ENCODE results near the gene OCIAD2. TPM values are rescaled to one million over a fixed set of nuclear protein-coding genes. Genes with fewer than 3 reads are reported as not detected.
"Not testable (repeated sequence)": the region's sequence is repeated elsewhere in the genome, so short reads cannot be mapped to it uniquely, and the experiment has no call there.

The OCIAD2 gene
- total RNA-seq, 1 donor from 2014 or later: 87.3 TPM

DNA sequence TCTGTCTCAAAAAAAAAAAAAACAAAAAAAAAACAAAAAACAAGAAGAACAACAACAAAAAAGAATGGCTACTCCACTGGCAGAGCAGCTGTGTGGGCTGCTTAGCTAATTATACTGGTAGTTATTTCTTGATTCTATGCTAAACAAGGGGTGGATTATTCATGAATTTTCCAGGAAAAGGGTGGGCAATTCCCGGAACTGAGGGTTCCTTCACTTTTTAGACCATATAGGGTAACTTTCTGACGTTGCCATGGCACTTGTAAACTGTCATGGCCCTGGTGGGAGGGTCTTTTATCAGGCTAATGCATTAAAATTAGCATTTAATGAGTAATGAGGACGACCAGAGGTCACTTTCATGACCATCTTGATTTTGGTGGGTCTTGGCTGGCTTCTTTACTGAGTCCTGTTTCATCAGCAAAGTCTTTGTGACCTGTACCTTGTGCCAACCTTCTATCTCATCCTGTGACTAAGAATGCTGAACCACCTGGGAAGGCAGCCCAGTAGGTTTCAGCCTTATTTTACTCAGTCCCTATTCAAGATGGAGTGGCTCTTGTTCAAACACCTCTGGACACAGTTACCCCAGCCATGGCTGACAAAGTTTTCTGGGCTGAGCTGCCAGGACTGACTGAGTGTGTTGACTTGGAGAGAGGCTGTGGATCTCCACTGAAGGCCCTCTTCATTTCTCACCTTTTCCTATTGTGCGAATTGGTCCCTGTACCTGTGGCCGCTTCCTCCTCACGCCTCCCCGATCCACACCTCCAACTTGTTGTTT is 1.3 kb upstream of the OCIAD2 start:
- DNase-seq (ENCODE audit: low read depth in 2 of 2): no peak

- DNase-seq (ENCODE audit: low read depth in 2 of 2): peak in 1 of 2 donors; percentile 58
These were observed 1.1 kb downstream of the OCIAD2 start for GRCh38 chr4:48905363-48906015.

GRCh38 chr4:48904541-48905142 is 1.9 kb downstream of the OCIAD2 start:
- DNase-seq (ENCODE audit: low read depth in 2 of 2): no peak

DNA sequence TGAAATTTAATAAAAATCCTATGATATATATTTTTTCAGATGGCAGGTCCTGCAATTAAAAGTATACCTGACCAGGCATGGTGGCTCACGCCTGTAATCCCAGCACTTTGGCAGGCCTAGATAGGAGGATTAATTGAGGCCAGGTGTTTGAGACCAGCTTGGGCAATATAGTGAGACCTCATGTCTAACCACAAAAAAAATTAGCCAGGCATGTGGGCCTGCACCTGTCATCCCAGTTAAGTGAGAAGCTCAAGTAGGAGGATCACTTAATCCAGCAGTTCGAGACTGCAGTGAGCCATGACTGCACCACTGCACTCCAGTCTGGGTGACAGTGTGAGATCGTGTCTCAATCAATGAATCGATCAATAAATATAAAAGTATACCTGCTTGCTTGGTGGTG is 2.5 kb downstream of the OCIAD2 start:
- DNase-seq (ENCODE audit: low read depth in 2 of 2): no peak

GRCh38 chr4:48902266-48902665 is 4.3 kb downstream of the OCIAD2 start:
- DNase-seq (ENCODE audit: low read depth in 2 of 2): no peak

- DNase-seq (ENCODE audit: low read depth in 2 of 2): no peak
These were observed 5.4 kb downstream of the OCIAD2 start for GRCh38 chr4:48901196-48901595.

- DNase-seq (ENCODE audit: low read depth in 2 of 2): peak in 1 of 2 donors; percentile 55
These were observed 6.6 kb downstream of the OCIAD2 start for GRCh38 chr4:48899950-48900349.

GRCh38 chr4:48899432-48899749 is 7.2 kb downstream of the OCIAD2 start:
- no peak for DNase-seq (ENCODE audit: low read depth in 2 of 2)

DNA sequence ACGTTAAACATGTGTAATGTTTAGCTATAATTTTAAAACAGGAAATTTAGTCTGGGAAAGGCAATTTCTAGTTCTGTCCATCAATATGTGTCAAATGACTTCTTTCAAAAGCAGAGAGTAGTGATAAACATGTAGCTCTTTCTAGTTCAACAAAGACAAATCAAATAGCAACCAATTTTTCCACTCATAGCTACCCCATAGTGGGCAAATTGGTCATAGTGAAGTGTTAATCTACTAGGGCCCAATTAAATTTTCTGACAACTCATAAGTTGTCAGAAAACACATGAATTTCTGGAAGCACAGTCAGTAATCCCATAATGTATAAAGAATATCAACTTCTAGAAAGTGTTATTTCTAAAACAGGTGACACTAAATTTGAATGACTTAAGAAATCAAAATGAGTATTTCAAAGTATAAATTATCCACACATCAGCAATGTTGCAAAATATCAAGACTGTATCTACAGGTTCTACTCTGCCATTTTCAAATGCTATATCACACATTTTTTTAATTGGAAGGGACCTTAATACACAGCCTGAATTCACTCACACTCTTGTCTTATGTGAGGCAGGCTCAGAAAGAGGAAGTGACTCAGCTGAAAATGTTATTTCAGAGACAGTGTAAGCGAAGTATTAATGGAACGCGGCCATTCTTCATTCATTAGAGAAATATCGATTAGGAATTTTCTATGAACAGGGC is 7.7 kb downstream of the OCIAD2 start:
- DNase-seq (ENCODE audit: low read depth in 2 of 2): peak; percentile 56 to 74

- no peak for DNase-seq (ENCODE audit: low read depth in 2 of 2)
These were observed 9.7 kb downstream of the OCIAD2 start for GRCh38 chr4:48896845-48897244.

GRCh38 chr4:48891028-48891619 is 15.4 kb downstream of the OCIAD2 start:
- DNase-seq (ENCODE audit: low read depth in 2 of 2): no peak

DNA sequence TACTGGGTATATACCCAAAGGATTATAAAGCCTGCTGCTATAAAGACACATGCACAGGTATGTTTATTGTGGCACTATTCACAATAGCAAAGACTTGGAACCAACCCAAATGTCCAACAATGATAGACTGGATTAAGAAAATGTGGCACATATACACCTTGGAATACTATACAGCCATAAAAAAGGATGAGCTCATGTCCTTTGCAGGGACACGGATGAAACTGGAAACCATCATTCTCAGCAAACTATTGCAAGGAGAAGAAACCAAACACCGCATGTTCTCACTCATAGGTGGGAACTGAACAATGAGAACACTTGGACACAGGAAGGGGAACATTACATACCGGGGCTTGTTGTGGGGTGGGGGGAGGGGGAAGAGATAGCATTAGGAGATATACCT is 16.8 kb downstream of the OCIAD2 start:
- not testable (repeated sequence) for DNase-seq (ENCODE audit: low read depth in 2 of 2)

- not testable (repeated sequence) for DNase-seq (ENCODE audit: low read depth in 2 of 2)
These were observed 24.9 kb downstream of the OCIAD2 start for GRCh38 chr4:48881646-48882045.

GRCh38 chr4:48879561-48880442 is 26.8 kb downstream of the OCIAD2 start:
- no peak for DNase-seq (ENCODE audit: low read depth in 2 of 2)

- DNase-seq (ENCODE audit: low read depth in 2 of 2): no peak
These were observed 28.6 kb downstream of the OCIAD2 start for GRCh38 chr4:48877827-48878535.

- not testable (repeated sequence) for DNase-seq (ENCODE audit: low read depth in 2 of 2)
These were observed 41.9 kb downstream of the OCIAD2 start for GRCh38 chr4:48864696-48865095.

GRCh38 chr4:48863728-48864127 is 42.8 kb downstream of the OCIAD2 start:
- DNase-seq (ENCODE audit: low read depth in 2 of 2): no peak

DNA sequence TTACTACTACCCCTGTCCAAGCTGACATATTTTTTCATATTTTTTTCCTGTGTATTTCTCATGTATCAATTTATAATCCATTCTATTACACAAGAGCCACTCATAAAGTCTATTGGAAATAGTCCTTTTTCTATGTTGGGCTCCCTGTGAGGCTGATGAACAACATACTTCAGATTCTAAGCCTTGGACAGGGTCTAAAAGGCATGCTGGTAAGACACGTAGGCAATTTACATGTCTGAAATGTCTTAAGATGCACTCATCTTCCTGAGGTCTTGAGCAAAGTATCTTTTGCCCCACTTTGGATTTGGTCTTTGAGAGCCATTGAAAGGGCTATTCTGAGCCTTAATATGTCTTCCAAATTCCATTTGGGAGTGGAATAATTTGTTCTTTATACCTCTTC is 43.9 kb downstream of the OCIAD2 start:
- no peak for DNase-seq (ENCODE audit: low read depth in 2 of 2)

GRCh38 chr4:48862038-48862437 is 44.5 kb downstream of the OCIAD2 start:
- no peak for DNase-seq (ENCODE audit: low read depth in 2 of 2)

- DNase-seq (ENCODE audit: low read depth in 2 of 2): no peak
These were observed 48.4 kb downstream of the OCIAD2 start for GRCh38 chr4:48858130-48858529.

Measured in lung microvascular endothelial cell (primary cell).